ENCODE measurements around the gene PSD2.

Gene PSD2

GRCh38 chr5:139870677-139871076 is 75.1 kb downstream of the PSD2 start:
- DNase-seq (ENCODE audit: low read depth, low spot score): no peak
- no peak overlapping the region for H3K27ac ChIP-seq

GRCh38 chr5:139871614-139872013 is 76.0 kb downstream of the PSD2 start:
- DNase-seq (ENCODE audit: low read depth, low spot score): no peak
- H3K27ac ChIP-seq: no peak overlapping the region

- H3K27ac ChIP-seq: no peak overlapping the region
- DNase-seq (ENCODE audit: low read depth, low spot score): no peak
These were observed 76.6 kb downstream of the PSD2 start for GRCh38 chr5:139872052-139872766.

- no peak overlapping the region for H3K27ac ChIP-seq
- DNase-seq (ENCODE audit: low read depth, low spot score): no peak
These were observed 77.5 kb downstream of the PSD2 start for GRCh38 chr5:139872851-139873794.

GRCh38 chr5:139875957-139876356 is 80.3 kb downstream of the PSD2 start:
- no peak overlapping the region for H3K27ac ChIP-seq
- no peak for DNase-seq (ENCODE audit: low read depth, low spot score)

GRCh38 chr5:139877129-139877597 is 81.6 kb downstream of the PSD2 start:
- peak; percentile 85 for DNase-seq (ENCODE audit: low read depth, low spot score)
- peak overlapping the region; percentile 89 for H3K27ac ChIP-seq

GRCh38 chr5:139878093-139878492 is 82.5 kb downstream of the PSD2 start:
- DNase-seq (ENCODE audit: low read depth, low spot score): no peak
- H3K27ac ChIP-seq: peak overlapping the region; percentile 89

GRCh38 chr5:139880416-139881142 is 85.0 kb downstream of the PSD2 start:
- H3K27ac ChIP-seq: no peak overlapping the region
- no peak for DNase-seq (ENCODE audit: low read depth, low spot score)

- no peak for DNase-seq (ENCODE audit: low read depth, low spot score)
- no peak overlapping the region for H3K27ac ChIP-seq
These were observed 85.6 kb downstream of the PSD2 start for GRCh38 chr5:139881143-139881733.

- no peak overlapping the region for H3K27ac ChIP-seq
- no peak for DNase-seq (ENCODE audit: low read depth, low spot score)
These were observed 86.7 kb downstream of the PSD2 start for GRCh38 chr5:139882316-139882715.

GRCh38 chr5:139882961-139883539 is 87.4 kb downstream of the PSD2 start:
- no peak overlapping the region for H3K27ac ChIP-seq
- no peak for DNase-seq (ENCODE audit: low read depth, low spot score)

- DNase-seq (ENCODE audit: low read depth, low spot score): no peak
These were observed 88.5 kb downstream of the PSD2 start for GRCh38 chr5:139884144-139884543.

GRCh38 chr5:139884734-139885133 is 89.1 kb downstream of the PSD2 start:
- no peak for DNase-seq (ENCODE audit: low read depth, low spot score)
- H3K27ac ChIP-seq: no peak overlapping the region

More at GRCh38 chr5:139884144-139884543, 88.5 kb downstream of the PSD2 start:
- no peak overlapping the region for H3K27ac ChIP-seq

GRCh38 chr5:139885172-139885856 is 89.7 kb downstream of the PSD2 start:
- no peak for DNase-seq (ENCODE audit: low read depth, low spot score)
- H3K27ac ChIP-seq: no peak overlapping the region

GRCh38 chr5:139885857-139886208 is 90.2 kb downstream of the PSD2 start:
- no peak for DNase-seq (ENCODE audit: low read depth, low spot score)
- no peak overlapping the region for H3K27ac ChIP-seq

GRCh38 chr5:139886213-139886612 is 90.6 kb downstream of the PSD2 start:
- H3K27ac ChIP-seq: no peak overlapping the region
- no peak for DNase-seq (ENCODE audit: low read depth, low spot score)

- H3K27ac ChIP-seq: no peak overlapping the region
- DNase-seq (ENCODE audit: low read depth, low spot score): no peak
These were observed 92.8 kb downstream of the PSD2 start for GRCh38 chr5:139888370-139888769.

- no peak for DNase-seq (ENCODE audit: low read depth, low spot score)
- H3K27ac ChIP-seq: no peak overlapping the region
These were observed 93.8 kb downstream of the PSD2 start for GRCh38 chr5:139889410-139889809.

GRCh38 chr5:139893873-139894272 is 98.3 kb downstream of the PSD2 start:
- no peak for DNase-seq (ENCODE audit: low read depth, low spot score)
- no peak overlapping the region for H3K27ac ChIP-seq
